HepG2 (cell line): Measurements from ENCODE around the gene MRPL20. TPM values are rescaled to one million over a fixed set of nuclear protein-coding genes. Genes with fewer than 3 reads are reported as not detected.
A peak's percentile ranks its signal among the peaks of the same experiment; 100 is the strongest.

Experiments used
- AHDC1 ChIP-seq: sonication (generic); formaldehyde crosslinking; IDR thresholded peaks from 2 replicates; pipeline ENCODE4 v1.5.1; 2020; ENCODE audit warnings: mild to moderate bottlenecking, missing genetic modification reagents, borderline replicate concordance
- GRHL1 ChIP-seq: sonication (generic); formaldehyde crosslinking; conservative IDR thresholded peaks from 2 replicates; pipeline ENCODE4 v1.8.0; 2022; ENCODE audit warnings: missing genetic modification reagents
- KLF9 ChIP-seq: IDR thresholded peaks from 2 replicates; pipeline ENCODE4 v1.6.1; 2016; ENCODE audit warnings: low read depth
- KMT2A ChIP-seq: sonication (generic); formaldehyde crosslinking; IDR thresholded peaks from 2 replicates; pipeline ENCODE4 v1.4.0; 2020; ENCODE audit warnings: missing genetic modification reagents
- MAFK ChIP-seq, 2 experiments: IDR thresholded peaks in 1 of 2; conservative IDR thresholded peaks in 1 of 2; 2 replicates each; pipeline ENCODE4 v1.6.1; 2011; ENCODE audit warnings: improper control_type of control experiment in 2 of 2, low read length in 2 of 2
- MTA3 ChIP-seq: sonication (generic); formaldehyde crosslinking; IDR thresholded peaks from 2 replicates; pipeline ENCODE4 v1.4.0; 2020; ENCODE audit warnings: missing genetic modification reagents
- NFIC ChIP-seq: IDR thresholded peaks from 2 replicates; pipeline ENCODE4 v1.6.1; 2012; ENCODE audit warnings: mild to moderate bottlenecking, low read length, inconsistent platforms
- NKX3-1 ChIP-seq: sonication (generic); formaldehyde crosslinking; IDR thresholded peaks from 2 replicates; pipeline ENCODE4 v1.5.0; 2020; ENCODE audit warnings: missing genetic modification reagents
- SKIL ChIP-seq: sonication (generic); formaldehyde crosslinking; IDR thresholded peaks from 2 replicates; pipeline ENCODE4 v1.8.0; 2022; ENCODE audit warnings: missing genetic modification reagents, mild to moderate bottlenecking, moderate library complexity, borderline replicate concordance
- XRCC5 ChIP-seq: fragments of 200-400 bp; formaldehyde crosslinking; optimal IDR thresholded peaks from 2 replicates; pipeline ENCODE3; 2017; ENCODE audit warnings: mild to moderate bottlenecking, low read length
- ZGPAT ChIP-seq: IDR thresholded peaks from 2 replicates; pipeline ENCODE4 v1.6.1; 2016; ENCODE audit warnings: mild to moderate bottlenecking
- ZNF207 ChIP-seq: fragments of 450-650 bp; IDR thresholded peaks from 2 replicates; pipeline ENCODE4 v1.6.1; 2016; ENCODE audit warnings: antibody characterized with exemption, borderline replicate concordance
- ZNF513 ChIP-seq: sonication (generic); formaldehyde crosslinking; conservative IDR thresholded peaks from 2 replicates; pipeline ENCODE4 v1.5.0; 2020; ENCODE audit warnings: missing genetic modification reagents
- ZNF674 ChIP-seq: sonication (generic); formaldehyde crosslinking; IDR thresholded peaks from 2 replicates; pipeline ENCODE4 v1.5.0; 2020; ENCODE audit warnings: low read depth, mild to moderate bottlenecking, missing genetic modification reagents
- ZNF772 ChIP-seq: sonication (generic); formaldehyde crosslinking; IDR thresholded peaks from 2 replicates; pipeline ENCODE4 v1.5.0; 2020; ENCODE audit warnings: mild to moderate bottlenecking, missing genetic modification reagents
- polyA plus RNA-seq, 8 experiments: library from polyadenylated mRNA; depleted of rRNA in 3 of 8; stranded (reverse) in 7 of 8; unstranded in 1 of 8; fragments of >200 nt; fragmentation: Illumina TruSeq in 4 of 8; extraction: Trizol in 4 of 8; gene quantifications; 2 replicates each; pipeline versions ENCODE4 v1.2.1 to v1.2.3, GENCODE V29; 2011 to 2016; ENCODE audit warnings: low read depth in 4 of 8, missing spikeins in 1 of 8, mixed read lengths in 1 of 8; ENCODE audit not compliant: insufficient read depth in 1 of 8
- total RNA-seq, 5 experiments: library from RNA; depleted of rRNA; stranded (reverse); fragments of >200 nt; fragmentation: Illumina TruSeq; extraction: Trizol; gene quantifications; 2 replicates each; pipeline ENCODE4 v1.2.3, GENCODE V29; 2016; ENCODE audit warnings: low read depth in 1 of 5

MRPL20 gene
- total and polyA plus RNA-seq, 2 of the 13 experiments (the other 11 are each of a cell fraction or from before 2014, with no cell fraction given) = 59.2 to 127 TPM

- TF ChIP-seq GRHL1 (CRISPR knock-in tag) (no peak), ZNF513 (CRISPR knock-in tag) (no peak), ZNF674 (CRISPR knock-in tag) (no peak), ZNF207 (no peak), XRCC5 (peak; percentile 66), NFIC (no peak), KLF9 (CRISPR knock-in tag) (no peak), MAFK (conservative IDR thresholded peaks at IDR 0.05 in 1 of 2, IDR thresholded peaks at IDR 0.05 in 1 of 2; ENCODE audit: low read length in 2 of 2) (no peak), MTA3 (no peak), ZNF772 (CRISPR knock-in tag) (peak; percentile 57; the same call in 1 of the 2 replicates), KMT2A (CRISPR knock-in tag) (peak; percentile 44; the same call in 1 of the 2 replicates), ZGPAT (CRISPR knock-in tag) (peak; percentile 82; the same call in 1 of the 2 replicates), SKIL (peak; percentile 54), AHDC1 (CRISPR knock-in tag) (peak; percentile 40; the same call in 1 of the 2 replicates), NKX3-1 (CRISPR knock-in tag) (no peak)
Observed at GRCh38 chr1:1430114-1430982, 23.3 kb upstream of the MRPL20 start (continued).
